NT2/D1 (cell line): ENCODE data around the gene RUNX2.

Source experiments
- SUZ12 ChIP-seq: IDR thresholded peaks from 2 replicates; pipeline ENCODE4 v1.6.1; 2011; ENCODE audit not compliant: insufficient read length, insufficient read depth; ENCODE audit errors: extremely low read depth
- YY1 ChIP-seq: IDR thresholded peaks from 2 replicates; pipeline ENCODE4 v1.6.1; 2011; ENCODE audit not compliant: insufficient read length, insufficient read depth
- ZNF274 ChIP-seq: IDR thresholded peaks from 2 replicates; pipeline ENCODE4 v1.6.1; 2011; ENCODE audit warnings: mild to moderate bottlenecking, low read depth, low read length

- no peak for TF ChIP-seq ZNF274
- TF ChIP-seq YY1 = no peak
- no peak for TF ChIP-seq SUZ12
Measured at GRCh38 chr6:45690846-45691245, 362.7 kb downstream of the RUNX2 start.
